Stimulated activated naive CD8-positive, alpha-beta T cell treated with anti-CD3 and anti-CD28 coated beads, Interleukin-15, Interleukin-2, amounts not matched to agents 100 U/mL and 50 U/mL, for 24 hours (primary cell): Measurements from ENCODE around the gene GJD4.

Source experiments
- ATAC-seq: fragments of 150-1000 bp; cut with Tn5 transposase; one replicate; pipeline ENCODE4 v1.10.0; 2021
- DNase-seq: peaks from one replicate; pipeline ENCODE4 v3.0.0; 2021

The GJD4 gene, protein sequence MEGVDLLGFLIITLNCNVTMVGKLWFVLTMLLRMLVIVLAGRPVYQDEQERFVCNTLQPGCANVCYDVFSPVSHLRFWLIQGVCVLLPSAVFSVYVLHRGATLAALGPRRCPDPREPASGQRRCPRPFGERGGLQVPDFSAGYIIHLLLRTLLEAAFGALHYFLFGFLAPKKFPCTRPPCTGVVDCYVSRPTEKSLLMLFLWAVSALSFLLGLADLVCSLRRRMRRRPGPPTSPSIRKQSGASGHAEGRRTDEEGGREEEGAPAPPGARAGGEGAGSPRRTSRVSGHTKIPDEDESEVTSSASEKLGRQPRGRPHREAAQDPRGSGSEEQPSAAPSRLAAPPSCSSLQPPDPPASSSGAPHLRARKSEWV

DNA sequence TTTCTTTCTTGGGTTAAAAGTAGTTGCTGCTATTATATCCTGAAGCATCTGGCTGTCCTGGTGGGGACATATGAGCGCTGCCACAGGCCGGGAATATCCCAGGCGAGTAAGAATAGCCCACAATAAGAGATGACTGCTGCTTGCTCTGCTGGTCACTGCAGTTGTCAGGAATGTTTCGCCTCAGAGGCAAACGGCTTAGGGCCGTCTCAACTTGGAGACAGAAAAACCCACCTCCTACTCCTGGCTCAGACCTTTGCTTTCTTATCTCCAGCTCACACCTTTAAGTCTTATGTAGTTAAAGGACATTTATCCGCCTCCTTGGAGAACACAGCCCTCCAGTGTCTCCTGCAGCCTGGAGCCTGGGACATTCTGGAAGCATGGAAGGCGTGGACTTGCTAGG, at the start of gene GJD4:
Gene GJD4 (plus strand): TSS at position 151 of the 400 bp plus-strand sequence. CDS start 227 bp downstream, at position 378.
- ATAC-seq: no peak
- no peak for DNase-seq

DNA sequence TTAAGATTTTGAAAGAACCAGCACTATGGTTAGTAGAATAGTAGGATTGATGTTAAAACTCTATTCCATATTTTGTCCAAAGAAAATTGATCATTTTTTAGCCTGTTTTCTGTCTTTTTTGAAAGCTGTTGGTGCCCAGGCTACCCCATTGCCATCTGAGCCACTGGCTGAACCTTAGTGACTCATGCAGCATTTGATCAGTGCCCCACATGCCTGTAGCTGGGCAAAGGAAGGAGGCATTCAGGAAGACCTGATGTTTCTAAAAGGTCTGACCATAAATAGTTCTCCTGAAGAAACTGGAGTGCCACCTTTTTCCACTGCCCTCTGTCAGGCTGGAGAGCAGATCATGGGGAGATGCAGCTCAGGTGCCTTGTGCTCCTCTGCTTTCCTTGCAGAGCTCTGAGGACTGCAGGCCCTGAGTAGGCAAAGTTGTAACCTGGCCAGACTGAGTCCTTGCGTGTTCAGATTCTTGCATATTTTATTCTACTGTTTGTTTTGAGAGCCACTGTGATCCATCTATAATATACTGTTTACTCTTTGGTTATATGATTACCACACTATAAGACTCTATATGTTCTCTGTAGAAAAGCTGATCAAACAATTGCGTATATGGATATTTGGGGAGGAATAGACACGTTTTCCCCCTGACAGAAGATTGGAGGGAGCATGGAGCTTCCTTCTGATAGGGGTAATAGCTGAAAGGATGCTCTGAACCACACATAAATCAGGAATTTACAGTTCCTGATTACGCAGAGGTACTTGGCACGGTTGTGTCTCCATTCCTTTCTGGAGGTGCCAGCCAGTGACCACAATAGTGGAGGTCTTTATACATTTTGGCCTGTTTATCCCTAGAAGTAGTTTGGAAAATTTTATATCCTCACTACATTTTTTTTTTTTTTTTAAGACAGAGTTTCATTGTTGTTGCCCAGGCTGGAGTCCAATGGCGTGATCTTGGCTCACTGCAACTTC, 48.9 kb upstream of the GJD4 start:
- DNase-seq (no peak), ATAC-seq (no peak)

DNA sequence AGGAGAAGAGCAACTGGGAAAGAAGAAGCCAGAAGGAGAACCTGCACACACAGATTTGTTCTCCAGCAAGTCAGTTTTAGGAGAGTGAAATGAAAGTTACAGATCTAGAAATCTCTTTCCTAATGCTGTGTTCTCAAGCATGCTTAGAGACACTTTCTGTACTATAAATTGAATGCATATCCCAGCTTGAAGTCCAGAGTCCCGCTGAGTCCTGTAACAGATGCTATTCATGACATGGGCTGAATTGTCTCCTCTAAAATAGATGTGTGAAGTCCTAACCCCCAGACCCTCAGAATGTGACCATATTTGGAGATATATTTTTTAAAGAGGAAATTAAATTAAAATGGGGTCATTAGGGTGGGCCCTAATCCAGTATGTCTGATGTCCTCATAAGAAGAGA, 46.9 kb upstream of the GJD4 start:
- no peak for ATAC-seq
- no peak for DNase-seq

DNA sequence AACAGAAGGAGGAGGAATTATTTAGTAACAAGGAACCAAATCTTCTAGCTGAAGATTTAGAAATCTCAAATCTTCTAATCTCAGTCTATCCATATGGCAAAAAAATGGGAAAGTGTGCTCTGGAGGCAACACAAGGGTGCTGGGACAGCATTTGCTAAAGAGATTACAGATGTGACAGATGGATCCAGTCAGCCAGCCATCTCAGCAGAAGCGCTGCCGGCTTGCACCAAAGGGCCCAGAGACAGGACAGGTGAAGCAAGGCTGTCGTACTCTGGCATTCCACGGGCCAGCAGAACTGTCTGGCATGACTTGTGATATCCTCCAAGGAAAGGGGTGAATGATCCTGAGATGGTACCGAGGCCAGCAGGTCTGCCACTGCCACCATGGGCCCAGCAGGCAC, 45.7 kb upstream of the GJD4 start:
- no peak for DNase-seq
- no peak for ATAC-seq

DNA sequence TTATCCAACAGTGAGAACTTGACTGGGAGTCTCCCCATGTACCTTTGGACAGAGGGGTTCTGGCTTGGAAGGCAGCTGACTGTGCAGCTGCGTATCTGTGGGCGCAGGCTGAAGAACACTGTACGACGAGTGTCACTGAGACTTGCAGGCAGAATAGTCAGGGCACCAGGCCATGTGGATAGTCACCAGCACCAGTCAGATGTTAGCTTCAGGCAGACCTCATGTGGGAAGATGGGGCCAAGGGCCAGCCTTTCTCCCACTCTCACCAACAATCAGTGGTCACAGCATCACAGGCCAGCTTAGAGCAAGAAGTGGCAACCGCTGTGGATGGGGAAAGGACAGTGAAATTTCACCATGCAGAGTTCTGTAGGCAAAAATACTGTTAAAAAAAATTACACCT, 43.4 kb upstream of the GJD4 start:
- ATAC-seq: no peak
- no peak for DNase-seq

DNA sequence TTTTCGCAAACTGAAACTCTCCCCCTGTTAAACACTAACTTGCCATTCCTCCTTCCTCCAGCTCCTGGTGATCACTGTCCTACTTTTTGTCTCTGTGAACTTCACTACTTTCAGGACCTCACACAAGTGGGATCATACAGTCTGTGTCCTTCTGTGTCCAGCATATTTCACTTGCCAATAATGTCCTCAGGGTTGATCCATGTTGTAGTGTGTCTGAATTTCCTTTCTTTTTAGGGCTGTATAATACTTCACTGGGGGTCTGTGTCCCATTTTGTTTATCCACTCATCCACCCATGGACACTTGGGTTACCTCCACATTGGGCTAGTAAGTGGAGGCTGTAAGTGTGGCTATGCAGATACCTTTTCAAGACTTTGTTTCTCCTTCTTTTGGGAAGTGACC, 42.7 kb upstream of the GJD4 start:
- DNase-seq (no peak), ATAC-seq (no peak)

DNA sequence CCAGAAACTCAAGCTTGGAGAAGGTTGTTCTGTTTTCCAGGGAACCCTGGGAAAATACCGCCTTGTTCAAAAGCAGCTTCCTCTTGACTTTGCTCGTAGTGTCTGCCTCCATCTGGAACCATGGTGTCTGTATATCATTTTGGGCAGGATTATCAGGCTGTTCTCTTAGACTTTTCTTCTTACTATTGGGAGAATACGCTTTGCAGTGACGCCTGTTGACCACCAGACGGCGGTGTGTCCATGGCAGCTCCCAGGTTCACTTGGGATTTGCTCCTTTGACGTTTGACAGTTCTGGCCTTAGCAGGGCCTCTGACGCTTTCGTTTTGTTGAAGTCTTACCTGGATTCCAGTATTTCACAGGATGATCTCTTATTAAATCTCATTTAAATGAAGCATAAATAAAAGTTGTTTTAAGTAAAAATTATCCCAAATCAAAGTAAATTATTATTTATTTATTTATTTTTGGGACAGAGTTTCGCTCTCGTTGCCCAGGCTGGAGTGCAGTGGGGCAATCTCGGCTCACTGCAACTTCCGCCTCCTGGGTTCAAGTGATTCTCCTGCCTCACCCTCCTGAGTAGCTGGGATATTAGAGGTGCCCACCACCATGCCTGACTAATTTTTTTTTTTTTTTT, 41.8 kb upstream of the GJD4 start:
- DNase-seq (peak; percentile 54), ATAC-seq (peak; percentile 45)

DNA sequence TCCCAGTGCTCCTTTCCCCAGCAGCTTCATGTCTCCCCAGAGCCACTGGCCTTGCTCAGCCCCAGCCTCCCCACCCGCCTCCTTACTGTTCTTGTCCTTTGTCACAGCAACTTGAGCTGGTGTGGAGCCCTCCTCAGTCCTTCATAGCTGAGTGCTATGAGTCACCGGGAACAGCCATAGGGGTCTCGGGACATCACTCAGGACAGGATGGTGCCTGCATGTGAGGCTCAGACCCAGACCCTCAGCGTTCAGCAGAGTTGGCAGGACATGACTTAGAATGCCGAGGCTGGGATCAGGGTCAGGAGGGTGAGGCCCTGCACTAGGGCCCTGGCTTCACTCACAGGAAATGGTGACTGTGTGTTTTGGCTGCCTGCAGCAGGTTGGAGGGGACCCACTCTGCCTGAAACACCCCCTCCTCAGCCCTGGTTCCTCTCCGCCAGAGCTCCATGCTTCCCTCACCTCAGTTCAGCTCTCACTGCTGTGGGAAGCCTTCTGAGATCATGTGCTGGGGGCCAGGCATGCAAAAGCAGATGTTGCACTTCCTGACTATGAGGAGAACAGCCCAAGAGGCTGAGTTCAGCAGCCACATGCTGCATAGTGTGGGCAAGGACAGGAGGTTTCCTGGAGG, 40.7 kb upstream of the GJD4 start:
- ATAC-seq (no peak), DNase-seq (no peak)

DNA sequence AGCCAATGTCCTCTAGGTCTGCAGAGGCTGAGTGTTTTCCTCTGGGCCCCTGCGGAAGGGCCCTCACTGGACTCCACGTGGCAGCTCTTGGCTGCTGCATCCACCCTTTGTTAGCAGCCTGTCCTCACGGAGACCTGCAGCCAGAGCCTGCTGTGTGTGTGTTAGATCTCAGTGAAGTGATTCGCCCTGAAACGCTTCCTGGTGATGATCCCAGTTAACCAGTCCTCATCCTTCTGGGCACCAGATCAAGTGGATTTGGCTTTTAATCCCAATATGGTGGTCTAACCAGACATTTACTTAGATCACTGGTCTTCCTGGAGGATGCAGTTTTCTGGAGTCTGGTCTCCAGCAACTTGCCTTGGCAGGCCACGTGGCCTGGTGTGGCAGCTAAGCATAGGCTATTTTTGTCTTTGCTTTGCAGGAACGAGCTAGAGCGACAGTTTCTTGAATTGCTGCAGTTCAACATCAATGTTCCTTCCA, 39.5 kb upstream of the GJD4 start:
- ATAC-seq (no peak), DNase-seq (no peak)

DNA sequence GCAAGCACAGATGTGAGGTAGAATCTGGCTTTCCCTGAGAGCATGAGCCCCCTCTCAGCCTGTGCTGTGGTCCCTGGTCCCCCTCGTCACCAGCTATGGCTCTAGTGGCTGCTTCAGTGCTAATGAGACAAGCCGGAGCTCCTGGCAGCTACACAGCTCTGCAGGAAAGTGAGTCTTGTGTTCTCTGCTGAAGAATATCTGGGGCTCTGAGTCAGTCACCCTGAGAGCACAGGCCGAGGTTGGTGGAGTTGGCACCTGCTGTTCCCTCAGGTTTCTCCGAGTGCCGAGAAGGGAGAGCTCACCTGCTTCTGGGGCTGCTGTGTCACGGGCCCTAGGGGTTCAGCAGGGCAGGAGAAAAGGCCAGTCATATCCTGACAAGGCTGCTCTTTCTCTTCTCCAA, 37.2 kb upstream of the GJD4 start:
- ATAC-seq: no peak

DNA sequence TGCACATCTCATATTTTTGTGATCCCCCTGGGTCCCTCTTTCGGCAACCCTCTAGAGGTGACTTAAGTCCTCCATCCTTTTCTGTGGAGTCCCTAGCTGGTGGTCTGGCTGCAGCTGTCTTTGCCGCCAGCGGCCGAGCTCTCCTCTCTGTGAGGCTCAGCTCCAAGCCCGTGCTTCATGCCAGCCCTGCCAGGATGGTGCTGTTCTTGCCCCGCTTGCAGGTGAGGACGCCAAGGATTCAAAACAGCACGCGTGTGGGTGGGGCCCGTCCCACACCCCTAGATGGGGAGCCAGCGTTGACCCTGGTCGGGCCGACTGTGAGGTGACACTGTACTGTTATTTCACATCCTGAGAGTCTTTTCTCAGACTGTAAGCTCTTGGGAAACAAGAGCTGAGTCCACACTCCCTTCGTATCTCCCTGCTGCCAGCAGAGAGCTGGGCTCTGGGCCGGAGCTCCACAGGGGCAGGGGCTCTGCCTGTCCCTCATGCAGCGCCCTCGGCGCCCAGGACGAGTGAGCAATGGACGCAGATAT, 36.6 kb upstream of the GJD4 start:
- ATAC-seq: no peak
- DNase-seq: no peak

More for the DNA sequence above, 37.2 kb upstream of the GJD4 start:
- DNase-seq: no peak

DNA sequence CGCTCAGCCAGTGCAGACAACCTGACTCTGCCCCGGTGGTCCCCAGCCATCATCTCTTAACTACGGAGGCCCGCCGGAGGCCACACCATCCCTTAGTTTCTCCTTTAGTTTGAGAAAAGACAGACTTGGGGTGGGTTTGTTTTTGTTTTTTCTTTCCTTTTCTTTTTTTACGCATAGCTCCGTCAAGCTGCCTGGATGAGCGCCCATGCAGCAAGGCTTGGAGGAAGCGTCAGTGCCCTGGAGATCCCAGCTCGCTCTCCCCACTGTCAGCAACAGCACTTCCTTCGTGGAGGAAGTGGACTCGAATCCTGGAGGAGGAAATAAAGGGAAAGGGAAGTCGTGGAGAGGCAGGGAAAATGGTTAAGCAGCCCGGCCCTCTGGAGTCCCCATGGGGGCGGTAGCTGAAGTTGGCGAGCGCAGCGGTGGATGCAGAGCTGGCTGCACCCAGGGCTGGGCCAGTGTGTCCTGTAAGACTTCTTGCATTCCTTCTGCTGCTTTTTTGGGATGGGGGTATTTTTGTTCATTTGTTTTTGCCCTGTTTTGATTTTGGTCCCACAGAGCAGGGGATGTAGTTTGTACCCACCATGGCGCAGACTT, 35.9 kb upstream of the GJD4 start:
- DNase-seq (no peak), ATAC-seq (no peak)

DNA sequence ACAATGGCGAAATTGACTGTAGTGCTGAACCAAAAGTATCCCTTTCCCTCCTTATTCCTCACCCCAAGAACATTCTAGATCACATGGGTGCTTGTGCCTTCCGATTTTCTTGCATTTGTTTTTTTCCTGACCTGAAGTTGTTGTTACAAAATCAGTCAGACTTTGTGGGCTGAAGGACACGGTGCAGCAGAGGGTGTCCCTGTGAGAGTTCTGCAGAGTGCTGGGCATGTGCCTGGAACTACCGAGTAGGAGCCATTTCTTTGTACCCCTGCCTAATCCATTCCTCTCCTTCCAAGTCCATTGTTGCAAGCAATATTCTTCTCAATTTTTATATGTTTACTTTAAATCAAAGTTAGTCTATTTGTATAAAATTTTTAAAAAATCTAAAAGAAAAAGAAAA, 35.3 kb upstream of the GJD4 start:
- DNase-seq (no peak), ATAC-seq (no peak)

DNA sequence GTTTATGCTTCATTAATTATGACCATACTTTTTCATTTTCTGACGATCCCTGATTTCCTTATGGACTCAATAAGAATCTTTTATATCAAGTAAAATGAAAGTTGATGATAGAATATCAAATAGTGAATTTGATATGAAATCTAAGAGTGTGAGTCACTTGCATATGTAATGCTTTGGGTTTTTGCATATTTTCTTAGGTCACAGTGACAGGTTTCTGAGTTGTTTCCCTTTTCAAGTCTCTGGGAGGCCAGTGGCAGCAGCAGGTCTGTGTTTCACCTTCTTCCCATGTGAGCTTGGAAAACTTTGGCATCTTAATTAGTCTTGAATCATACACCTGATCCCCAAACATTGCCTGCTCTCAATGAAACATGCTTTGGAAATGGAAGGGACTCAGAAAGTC, 34.7 kb upstream of the GJD4 start:
- DNase-seq (no peak), ATAC-seq (no peak)

DNA sequence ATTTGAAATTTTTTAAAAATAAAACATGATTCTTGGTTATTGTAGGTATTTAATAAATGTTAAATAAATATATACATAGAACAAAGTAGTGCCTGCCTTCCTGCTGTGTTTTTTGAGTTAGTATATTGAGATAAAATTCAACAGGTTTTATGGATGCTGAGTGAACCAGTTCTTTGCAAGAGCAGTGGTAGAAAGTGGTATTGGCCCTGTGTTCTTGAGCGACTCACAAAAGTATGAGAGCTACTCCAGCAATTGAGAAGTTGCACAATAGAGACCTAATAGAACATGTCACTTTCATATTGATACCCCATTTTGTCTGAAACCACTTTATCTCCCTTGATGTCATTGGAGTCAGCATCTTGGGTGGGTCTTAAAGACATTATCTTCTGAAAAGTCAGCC, 32.6 kb upstream of the GJD4 start:
- no peak for DNase-seq
- no peak for ATAC-seq

DNA sequence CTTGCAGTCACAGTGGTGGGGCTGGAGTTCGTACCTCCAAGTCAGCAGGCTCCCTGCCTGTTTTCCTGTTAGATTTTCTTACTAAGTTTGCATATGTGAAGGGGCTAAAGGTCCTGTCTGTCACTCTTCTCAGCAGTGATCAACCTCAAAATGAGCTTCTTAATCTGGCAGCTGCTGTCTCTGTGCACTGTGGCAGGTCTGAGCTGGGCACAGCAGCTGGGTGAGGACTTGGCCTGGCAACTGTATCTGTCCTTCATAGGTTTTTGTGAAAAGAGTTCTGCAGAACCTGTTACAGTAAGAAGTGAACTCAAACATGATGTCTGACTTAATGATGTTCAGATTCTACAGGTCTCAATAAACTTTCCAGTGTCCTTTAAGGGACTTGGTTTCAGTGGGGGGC, 31.3 kb upstream of the GJD4 start:
- DNase-seq (no peak), ATAC-seq (no peak)

DNA sequence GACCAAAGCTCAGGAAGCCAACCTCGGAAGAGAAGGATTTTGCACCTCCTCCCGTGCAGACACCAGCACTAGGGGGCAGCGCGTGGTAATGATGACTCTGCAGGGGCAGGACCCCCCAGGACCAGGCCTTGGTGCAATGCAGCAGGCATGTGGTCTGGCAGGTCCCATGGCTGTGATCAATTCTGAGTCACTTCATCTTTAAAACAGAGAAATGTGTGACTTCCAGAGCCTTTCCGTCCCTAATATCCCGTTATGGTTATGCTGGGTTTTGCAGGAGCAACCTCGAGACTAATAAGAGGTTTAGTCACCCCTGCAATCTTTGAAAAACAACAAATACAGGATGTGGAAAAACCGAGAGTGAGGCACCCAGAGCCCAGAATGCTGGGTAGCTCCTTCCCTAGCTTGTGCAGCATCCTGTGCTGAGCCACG, 30.2 kb upstream of the GJD4 start:
- ATAC-seq (no peak), DNase-seq (no peak)

DNA sequence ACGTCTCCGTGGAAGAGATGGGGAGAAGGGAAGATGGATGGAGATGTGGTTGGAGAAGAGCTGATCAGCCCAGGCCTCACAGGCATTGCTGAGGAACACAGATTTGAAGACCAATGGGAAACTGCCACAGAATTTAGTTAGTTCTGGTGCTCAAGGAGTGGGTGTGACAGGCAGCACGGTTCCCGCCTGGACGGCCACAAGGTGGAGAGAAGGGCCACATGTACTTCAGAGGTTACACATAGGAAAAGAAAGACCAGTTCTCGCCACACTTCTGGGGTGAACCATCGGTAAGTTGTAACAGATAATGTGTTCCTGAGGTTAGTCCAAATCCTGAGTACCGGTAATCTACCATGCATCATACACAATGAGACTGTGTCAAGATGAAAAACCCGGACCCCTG, 29.5 kb upstream of the GJD4 start:
- no peak for ATAC-seq

DNA sequence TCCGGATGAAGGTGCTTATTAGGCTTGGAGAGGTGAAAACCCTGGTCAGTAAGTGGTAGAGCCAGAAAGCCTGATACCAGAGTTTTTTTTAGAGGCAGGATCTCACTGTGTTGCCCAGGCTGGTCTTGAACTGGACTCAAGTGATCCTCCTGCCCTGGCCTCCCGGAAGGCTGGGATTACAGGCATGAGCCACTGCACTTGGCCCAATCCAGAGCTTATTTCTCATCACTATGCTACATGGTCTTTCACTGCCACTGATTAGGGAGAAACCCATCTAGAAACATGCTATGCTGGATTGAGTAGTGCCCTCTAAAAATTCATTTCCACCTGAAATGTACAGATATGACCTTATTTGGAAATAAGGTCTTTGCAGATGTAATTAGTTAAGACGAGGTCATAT, 28.4 kb upstream of the GJD4 start:
- ATAC-seq (no peak), DNase-seq (no peak)

More for the DNA sequence above, 29.5 kb upstream of the GJD4 start:
- no peak for DNase-seq

DNA sequence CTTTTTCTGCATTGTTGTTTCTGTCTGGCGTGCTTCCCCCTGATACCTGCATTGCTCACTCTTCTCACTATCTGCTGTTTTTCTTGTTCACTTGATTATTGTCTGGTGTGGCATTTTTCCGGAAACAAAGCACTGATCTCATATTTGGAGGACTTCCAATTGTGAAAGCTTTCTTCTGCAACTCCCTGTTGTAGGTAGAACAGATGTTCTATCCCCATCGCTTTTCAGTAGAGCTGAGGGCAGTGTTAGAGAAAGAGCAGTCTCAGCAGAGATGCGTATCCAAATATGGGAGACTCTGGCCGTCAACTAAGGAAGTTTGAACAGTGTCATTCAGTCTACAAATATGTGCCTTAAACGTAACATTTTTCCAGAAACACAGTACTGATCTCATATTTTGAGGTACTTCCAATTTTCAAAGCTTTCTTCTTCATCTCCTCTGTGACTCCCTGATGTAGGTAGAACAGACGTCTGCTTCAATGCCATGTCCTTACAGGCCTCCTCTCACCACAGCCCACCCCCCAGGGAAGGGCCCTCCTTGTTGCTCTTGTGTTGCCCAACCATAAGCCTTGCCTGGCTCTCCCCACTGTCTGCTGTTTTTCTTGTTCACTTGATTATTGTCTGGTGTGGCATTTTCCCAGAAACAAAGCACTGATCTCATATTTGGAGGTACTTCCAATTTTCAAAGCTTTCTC, 27.1 kb upstream of the GJD4 start:
- DNase-seq: no peak
- ATAC-seq: no peak

DNA sequence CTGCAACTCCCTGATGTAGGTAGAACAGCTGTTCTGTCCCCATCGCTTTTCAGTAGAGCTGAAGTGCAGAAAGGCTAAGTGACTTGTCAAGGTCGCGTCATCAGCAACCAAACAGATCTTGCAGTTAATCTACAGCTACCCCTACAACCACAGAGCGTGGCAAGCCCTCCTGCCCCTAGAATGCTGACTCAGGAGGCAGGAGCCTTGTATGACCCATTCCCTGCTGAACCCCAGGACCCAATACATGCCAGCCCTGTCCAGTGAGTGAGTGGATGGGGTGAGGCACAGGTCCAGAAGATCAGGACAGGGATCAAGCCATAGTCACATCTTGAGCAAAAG, 26.6 kb upstream of the GJD4 start:
- no peak for ATAC-seq

More for the DNA sequence above, 26.6 kb upstream of the GJD4 start:
- no peak for DNase-seq
